PC-9 (cell line): Measurements from ENCODE around the gene TLE4. TPM values are rescaled to one million over a fixed set of nuclear protein-coding genes. Genes with fewer than 3 reads are reported as not detected.

Experiments
- BruUV-seq: library from RNA; stranded (reverse); fragments of 400-500 nt; replicated peaks from 2 replicates; lab custom pipeline; 2021; lab: Mats Ljungman, UMichigan
- CTCF ChIA-PET: fragments of 300-600 bp; sonication (Branson Sonifier 250); formaldehyde crosslinking; loops from one replicate; lab custom pipeline; 2022; ENCODE audit warnings: antibody characterized with exemption; lab: Charles Lee
- POLR2A ChIA-PET: fragments of 300-600 bp; sonication (Branson Sonifier 250); formaldehyde crosslinking; loops from one replicate; lab custom pipeline; 2022; ENCODE audit warnings: antibody characterized with exemption; ENCODE audit not compliant: unreplicated experiment; lab: Charles Lee
- DNase-seq, 2 experiments: peaks; one replicate each; pipeline versions ENCODE4 v3.0.0 to v3.0.0-alpha.2; 2015 to 2022; ENCODE audit warnings: mixed read lengths in 1 of 2
- H2AFZ ChIP-seq: fragments of 200-600 bp; sonication (generic); 2 replicates; pipeline ENCODE4 v1.8.1; 2017; ENCODE audit warnings: antibody characterized with exemption
- H3F3A ChIP-seq: fragments of 200-600 bp; sonication (generic); 2 replicates; pipeline ENCODE4 v1.8.1; 2017; ENCODE audit warnings: antibody characterized with exemption, mild to moderate bottlenecking, low read depth; ENCODE audit not compliant: insufficient read depth
- H3K27ac ChIP-seq: fragments of 200-600 bp; sonication (generic); 2 replicates; pipeline ENCODE4 v1.6.1; 2016; ENCODE audit warnings: mixed run types
- H3K27me3 ChIP-seq: fragments of 200-600 bp; sonication (generic); 2 replicates; pipeline ENCODE4 v1.6.1; 2016; ENCODE audit warnings: low read depth, mixed run types; ENCODE audit not compliant: insufficient read depth
- H3K36me3 ChIP-seq: fragments of 200-600 bp; sonication (generic); 2 replicates; pipeline ENCODE4 v1.6.1; 2016; ENCODE audit warnings: low read depth, mixed run types
- H3K4me1 ChIP-seq: fragments of 200-600 bp; sonication (generic); replicated peaks from 2 replicates; pipeline ENCODE4 v1.6.1; 2016; ENCODE audit warnings: mixed run types; ENCODE audit not compliant: insufficient read depth
- H3K4me2 ChIP-seq: fragments of 200-600 bp; sonication (generic); 2 replicates; pipeline ENCODE4 v1.6.1; 2017; ENCODE audit warnings: mixed run types
- H3K4me3 ChIP-seq: fragments of 200-600 bp; sonication (generic); 2 replicates; pipeline ENCODE4 v1.6.1; 2016; ENCODE audit warnings: mixed run types
- H3K79me2 ChIP-seq: fragments of 200-600 bp; sonication (generic); 2 replicates; pipeline ENCODE4 v1.6.1; 2017; ENCODE audit warnings: low read depth, mixed run types
- H3K9me2 ChIP-seq: fragments of 200-600 bp; sonication (generic); 2 replicates; pipeline ENCODE4 v1.8.1; 2017; ENCODE audit warnings: mild to moderate bottlenecking; ENCODE audit not compliant: insufficient read depth
- H3K9me3 ChIP-seq: fragments of 200-600 bp; sonication (generic); 2 replicates; pipeline ENCODE4 v1.8.1; 2016; ENCODE audit warnings: low read depth; ENCODE audit not compliant: insufficient read depth
- H4K20me1 ChIP-seq: fragments of 200-600 bp; sonication (generic); 2 replicates; pipeline ENCODE4 v1.8.1; 2017; ENCODE audit not compliant: insufficient read depth
- CTCF ChIP-seq: fragments of 200-600 bp; sonication (generic); conservative IDR thresholded peaks from 2 replicates; pipeline ENCODE4 v1.6.1; 2017; ENCODE audit warnings: mixed run types, antibody characterized with exemption, mild to moderate bottlenecking, moderate library complexity
- EZH2 ChIP-seq: fragments of 200-600 bp; sonication (generic); IDR thresholded peaks from 2 replicates; pipeline ENCODE4 v1.8.0; 2017; ENCODE audit warnings: antibody characterized with exemption, low read depth
- intact Hi-C: fragments of 100-400 bp; cut with micrococcal nuclease; formaldehyde crosslinking; loops from one replicate; pipeline ENCODE4 v1.10.0; 2022; ENCODE audit not compliant: unreplicated experiment
- total RNA-seq: library from RNA; stranded (reverse); gene quantifications from 2 replicates; pipeline ENCODE4 v1.2.3, GENCODE V29; 2021

TLE4 gene
- total RNA-seq, 1 experiment from 2014 or later = not detected

DNA sequence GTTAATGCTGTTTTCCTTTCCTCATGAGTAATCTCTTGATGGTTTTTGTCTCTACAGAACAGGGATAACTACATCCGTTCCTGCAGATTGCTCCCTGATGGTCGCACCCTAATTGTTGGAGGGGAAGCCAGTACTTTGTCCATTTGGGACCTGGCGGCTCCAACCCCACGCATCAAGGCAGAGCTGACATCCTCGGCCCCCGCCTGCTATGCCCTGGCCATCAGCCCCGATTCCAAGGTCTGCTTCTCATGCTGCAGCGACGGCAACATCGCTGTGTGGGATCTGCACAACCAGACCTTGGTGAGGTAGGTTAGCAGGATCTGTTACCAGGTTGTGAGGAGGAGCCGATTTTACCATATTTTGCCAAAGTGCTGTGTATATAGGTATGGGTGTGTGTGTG, 148.2 kb downstream of the TLE4 start:
- no peak overlapping the region for H3K27ac ChIP-seq
- TF ChIP-seq CTCF (no peak), EZH2 (no peak)
- no peak overlapping the region for H2AFZ ChIP-seq
- no peaks in the 10 kb centered on the region for H3K79me2 ChIP-seq
- no TSS peak for BruUV-seq
- peaks cover 38% of the 10 kb centered on the region for H3K27me3 ChIP-seq
- no peaks in the 10 kb centered on the region for H3K4me1 ChIP-seq
- H3K36me3 ChIP-seq = no peaks in the 10 kb centered on the region
- H4K20me1 ChIP-seq = no peaks in the 10 kb centered on the region
- H3K9me2 ChIP-seq = no peaks in the 10 kb centered on the region
- ChIA-PET CTCF (no interaction called here), POLR2A (no interaction called here)
- H3K9me3 ChIP-seq = no peaks in the 10 kb centered on the region
- H3K4me3 ChIP-seq = no peak overlapping the region
- no peaks in the 10 kb centered on the region for H3F3A ChIP-seq
- H3K4me2 ChIP-seq = no peak overlapping the region
- intact Hi-C loops = no loop called here
- DNase-seq = no peak

GRCh38 chr9:79731171-79731890, 159.6 kb downstream of the TLE4 start:
- BruUV-seq = no TSS peak
- no peak overlapping the region for H3K4me2 ChIP-seq
- no peaks in the 10 kb centered on the region for H4K20me1 ChIP-seq
- no peaks in the 10 kb centered on the region for H3K9me2 ChIP-seq
- CTCF ChIA-PET = no interaction called here
- intact Hi-C loops = no loop called here
- POLR2A ChIA-PET = no interaction called here
- H3K9me3 ChIP-seq = no peaks in the 10 kb centered on the region
- H3K27ac ChIP-seq = no peak overlapping the region
- H3F3A ChIP-seq = no peaks in the 10 kb centered on the region
- no peak overlapping the region for H3K4me3 ChIP-seq
- H3K79me2 ChIP-seq = no peaks in the 10 kb centered on the region
- no peak overlapping the region for H2AFZ ChIP-seq
- no peaks in the 10 kb centered on the region for H3K36me3 ChIP-seq
- peaks cover 9% of the 10 kb centered on the region; the same call in 1 of the 2 replicates for H3K27me3 ChIP-seq
- DNase-seq = no peak
- H3K4me1 ChIP-seq = no peaks in the 10 kb centered on the region
- TF ChIP-seq CTCF = no peak
- no peak for TF ChIP-seq EZH2

DNA sequence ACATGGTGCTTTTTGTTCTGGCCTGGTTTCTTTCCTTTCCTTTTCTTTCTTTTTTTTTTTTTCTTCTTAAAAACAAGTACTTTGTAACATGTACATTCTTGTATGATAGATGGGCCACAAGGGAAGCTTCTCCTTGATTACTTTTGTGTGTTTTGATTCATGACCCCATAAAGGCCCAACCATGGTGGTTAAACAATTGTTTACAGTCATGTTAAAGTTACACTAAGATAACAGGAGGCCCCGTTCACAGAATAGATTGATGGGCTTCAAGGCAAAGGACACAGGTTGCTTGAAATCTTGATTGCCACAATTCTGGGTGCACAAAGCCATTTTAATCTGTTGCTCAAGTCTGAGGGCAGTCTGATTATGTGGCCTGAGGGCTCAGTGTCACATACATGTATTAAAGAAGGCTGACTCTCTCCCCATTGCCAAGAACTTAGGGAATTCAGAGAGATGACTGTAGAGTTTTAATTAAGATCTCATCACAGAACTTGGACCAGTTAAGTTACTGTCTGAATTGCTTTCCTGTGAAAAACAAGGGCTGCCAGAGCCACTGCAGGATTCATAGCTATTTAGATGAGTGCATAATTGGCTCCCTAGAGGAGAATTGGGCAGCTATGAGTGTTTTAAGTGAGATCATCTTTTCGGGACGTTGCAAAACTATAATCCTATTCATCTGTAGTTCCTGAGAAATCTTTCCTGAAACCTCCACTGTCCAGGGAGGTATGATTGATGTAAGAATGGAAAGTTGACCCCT, 163.4 kb downstream of the TLE4 start:
- Histone ChIP-seq H3F3A (no peaks in the 10 kb centered on the region), H3K4me3 (no peak overlapping the region), H3K36me3 (no peaks in the 10 kb centered on the region), H3K27me3 (peaks cover 10% of the 10 kb centered on the region; the same call in 1 of the 2 replicates), H3K4me1 (no peaks in the 10 kb centered on the region), H3K9me2 (no peaks in the 10 kb centered on the region), H3K4me2 (no peak overlapping the region), H3K9me3 (no peaks in the 10 kb centered on the region), H4K20me1 (no peaks in the 10 kb centered on the region), H3K27ac (no peak overlapping the region), H2AFZ (no peak overlapping the region), H3K79me2 (no peaks in the 10 kb centered on the region)
- intact Hi-C loops = no loop called here
- no TSS peak for BruUV-seq
- CTCF ChIA-PET = no interaction called here
- TF ChIP-seq CTCF (no peak), EZH2 (no peak)
- POLR2A ChIA-PET = no interaction called here
- no peak for DNase-seq
